Activated naive CD8-positive, alpha-beta T cell (primary cell): ENCODE data around the gene LRRC4C.

Experiments
- H3K27ac Mint-ChIP-seq: one replicate; pipeline ENCODE4 v1.8.0; 2021; ENCODE audit warnings: mixed read lengths
- H3K27me3 Mint-ChIP-seq: one replicate; pipeline ENCODE4 v1.8.0; 2021; ENCODE audit warnings: mixed read lengths
- H3K36me3 Mint-ChIP-seq: one replicate; pipeline ENCODE4 v1.8.0; 2021; ENCODE audit warnings: mixed read lengths
- H3K4me1 Mint-ChIP-seq: one replicate; pipeline ENCODE4 v1.8.0; 2021; ENCODE audit warnings: low read depth, mixed read lengths
- H3K4me3 Mint-ChIP-seq: one replicate; pipeline ENCODE4 v1.8.0; 2021; ENCODE audit warnings: mild to moderate bottlenecking, mixed read lengths
- H3K9me3 Mint-ChIP-seq: one replicate; pipeline ENCODE4 v1.8.0; 2021; ENCODE audit warnings: low read depth, mixed read lengths

The LRRC4C gene

DNA sequence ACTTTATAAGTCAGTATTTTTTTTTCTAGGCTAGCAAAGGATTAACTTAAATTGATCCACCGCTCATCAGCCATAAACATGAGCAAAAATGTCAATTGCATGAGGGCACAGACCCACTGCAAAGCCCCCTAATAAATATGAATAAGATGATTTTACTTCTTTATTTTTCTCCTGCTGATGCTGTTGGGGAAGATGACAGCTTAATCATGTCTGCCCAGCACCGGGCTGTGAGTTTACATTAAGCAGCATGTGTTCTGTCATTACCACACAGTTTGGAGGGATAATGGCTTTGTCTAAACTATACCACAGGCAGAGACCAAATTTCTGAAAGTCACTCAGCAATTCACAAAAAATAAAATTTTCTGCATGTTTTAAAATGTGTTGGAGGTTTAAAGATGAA is 346.3 kb downstream of the LRRC4C start:
- H3K27ac Mint-ChIP-seq: no peak overlapping the region
- H3K4me1 Mint-ChIP-seq: no peaks in the 10 kb centered on the region
- peaks cover 29% of the 10 kb centered on the region for H3K9me3 Mint-ChIP-seq
- no peak overlapping the region for H3K4me3 Mint-ChIP-seq
- no peaks in the 10 kb centered on the region for H3K36me3 Mint-ChIP-seq
- H3K27me3 Mint-ChIP-seq: no peaks in the 10 kb centered on the region

DNA sequence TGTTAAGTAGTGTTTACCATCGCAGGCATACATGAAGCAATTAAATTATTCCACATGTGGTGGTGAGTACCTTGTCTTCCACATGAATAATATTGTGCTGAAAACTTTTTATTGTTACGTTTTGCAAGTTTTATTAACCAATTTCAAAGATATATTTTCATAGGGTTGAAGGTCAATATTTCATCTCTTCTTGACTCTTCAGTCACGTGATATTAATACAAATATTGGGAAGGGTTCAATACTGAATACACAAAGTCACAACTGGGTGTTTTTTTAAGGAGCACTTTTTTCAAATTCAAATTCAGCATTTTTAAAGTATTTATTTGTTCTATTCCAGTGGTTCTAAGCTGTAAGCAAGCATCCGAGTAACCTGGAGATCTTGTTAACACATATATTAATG is 348.9 kb downstream of the LRRC4C start:
- Mint-ChIP-seq H3K4me3 (no peak overlapping the region), H3K4me1 (no peaks in the 10 kb centered on the region), H3K27me3 (no peaks in the 10 kb centered on the region), H3K27ac (no peak overlapping the region), H3K9me3 (peaks cover 25% of the 10 kb centered on the region), H3K36me3 (no peaks in the 10 kb centered on the region)

DNA sequence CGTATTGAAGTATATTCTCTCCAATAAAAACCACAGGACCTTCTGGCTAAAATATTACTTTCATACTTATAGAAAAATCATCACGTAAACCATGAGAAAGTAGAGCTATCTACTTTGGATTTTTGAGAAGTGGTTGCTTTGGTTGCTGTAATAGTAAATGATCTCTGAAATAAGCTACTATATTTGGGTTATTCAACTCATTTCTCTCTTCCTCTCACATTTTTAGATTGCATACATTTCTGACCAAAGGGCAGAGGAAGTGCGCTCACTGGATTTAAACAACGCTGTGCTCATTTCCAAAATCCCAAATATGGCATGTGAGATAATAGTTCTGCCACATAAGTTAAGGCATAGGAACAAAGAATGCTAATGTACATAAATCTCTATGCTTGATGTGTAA is 357.0 kb downstream of the LRRC4C start:
- Mint-ChIP-seq H3K27me3 (no peaks in the 10 kb centered on the region), H3K27ac (no peak overlapping the region), H3K36me3 (no peaks in the 10 kb centered on the region), H3K4me3 (no peak overlapping the region), H3K9me3 (peaks cover 17% of the 10 kb centered on the region), H3K4me1 (no peaks in the 10 kb centered on the region)

DNA sequence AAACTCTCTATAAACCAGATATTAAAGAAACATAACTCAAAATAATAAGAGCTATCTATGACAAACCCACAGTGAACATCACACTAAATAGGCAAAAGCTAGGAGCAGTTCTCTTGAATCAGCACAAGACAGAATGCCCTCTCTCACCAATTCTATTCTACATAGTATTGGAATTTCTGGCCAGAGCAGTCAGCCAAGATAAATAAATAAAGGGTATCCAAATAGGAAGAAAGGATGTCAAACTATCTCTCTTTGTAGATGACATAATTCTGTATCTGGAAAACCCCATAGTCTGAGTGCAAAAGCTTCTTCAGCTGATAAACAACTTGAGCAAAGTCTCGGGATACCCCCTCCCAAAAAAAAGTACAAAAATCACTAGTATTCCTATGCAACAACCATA is 359.8 kb downstream of the LRRC4C start:
- Mint-ChIP-seq H3K9me3 (peaks cover 23% of the 10 kb centered on the region), H3K27me3 (no peaks in the 10 kb centered on the region), H3K4me3 (no peak overlapping the region), H3K27ac (no peak overlapping the region), H3K4me1 (no peaks in the 10 kb centered on the region), H3K36me3 (no peaks in the 10 kb centered on the region)

DNA sequence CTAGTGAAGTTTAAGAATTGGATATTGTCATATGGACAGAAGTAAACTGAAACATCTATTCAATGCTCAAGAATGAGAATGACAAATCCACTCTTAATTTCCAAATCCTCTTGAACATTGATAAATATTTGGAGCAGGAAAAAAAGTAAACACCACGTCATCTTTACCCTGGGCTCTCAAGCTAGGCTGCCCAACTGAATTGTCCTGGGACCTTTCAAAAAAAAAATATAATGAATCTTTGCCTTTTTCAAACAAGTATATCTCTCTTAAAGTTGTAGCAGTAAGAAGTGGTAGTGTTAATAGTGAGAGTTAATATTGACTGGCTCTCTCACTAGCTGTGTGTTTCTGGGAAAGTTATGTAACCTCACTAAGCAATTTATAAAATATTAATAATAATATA is 374.3 kb downstream of the LRRC4C start:
- Mint-ChIP-seq H3K27me3 (no peaks in the 10 kb centered on the region), H3K9me3 (no peaks in the 10 kb centered on the region), H3K4me3 (no peak overlapping the region), H3K36me3 (no peaks in the 10 kb centered on the region), H3K27ac (no peak overlapping the region), H3K4me1 (no peaks in the 10 kb centered on the region)

DNA sequence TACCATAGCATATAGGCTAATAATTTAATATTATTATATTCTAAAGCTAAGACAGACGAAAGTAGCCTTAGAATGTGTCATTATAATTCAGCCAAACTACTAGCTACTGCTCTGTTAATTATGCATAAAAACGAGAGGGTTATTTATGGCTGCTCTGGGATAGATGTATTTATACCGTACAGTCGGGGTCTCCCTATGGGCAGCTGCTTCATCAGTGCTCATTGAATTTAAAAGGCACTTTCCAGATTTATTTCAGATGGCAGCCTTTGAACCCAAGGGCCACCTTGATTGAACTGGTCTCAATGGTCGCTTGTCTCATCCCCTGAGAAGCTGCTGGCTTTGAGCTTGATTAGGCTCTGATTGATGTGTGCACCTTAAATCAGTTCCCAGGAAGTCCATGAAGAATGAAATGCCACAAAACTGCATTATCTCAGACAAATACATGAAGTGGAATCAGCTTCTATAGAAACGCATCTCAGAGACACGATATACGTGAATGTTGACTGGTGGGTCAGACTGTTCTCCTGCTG is 377.6 kb downstream of the LRRC4C start:
- Mint-ChIP-seq H3K9me3 (peaks cover 13% of the 10 kb centered on the region), H3K4me1 (no peaks in the 10 kb centered on the region), H3K27ac (no peak overlapping the region), H3K36me3 (no peaks in the 10 kb centered on the region), H3K4me3 (no peak overlapping the region), H3K27me3 (no peaks in the 10 kb centered on the region)

DNA sequence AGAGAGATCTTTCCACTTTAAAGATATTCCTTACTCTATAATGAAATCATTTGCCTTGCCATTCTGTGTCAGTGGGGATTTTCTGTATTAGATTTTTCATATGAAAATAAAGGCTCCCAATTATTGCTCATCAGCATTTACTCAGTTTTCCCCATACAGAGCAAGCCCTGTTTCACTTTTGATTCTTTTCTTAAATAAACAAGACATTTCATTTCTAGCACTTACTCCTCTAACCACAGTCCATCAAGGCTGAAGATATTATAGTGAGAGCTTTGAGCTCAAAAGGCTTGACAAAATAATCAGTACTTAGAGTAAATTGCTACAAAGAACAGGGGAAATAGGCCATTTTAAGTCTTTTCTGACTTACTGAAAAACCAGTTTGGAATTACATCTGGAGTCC is 385.1 kb downstream of the LRRC4C start:
- Mint-ChIP-seq H3K27ac (no peak overlapping the region), H3K9me3 (peaks cover 29% of the 10 kb centered on the region), H3K36me3 (no peaks in the 10 kb centered on the region), H3K4me1 (no peaks in the 10 kb centered on the region), H3K27me3 (no peaks in the 10 kb centered on the region), H3K4me3 (no peak overlapping the region)

DNA sequence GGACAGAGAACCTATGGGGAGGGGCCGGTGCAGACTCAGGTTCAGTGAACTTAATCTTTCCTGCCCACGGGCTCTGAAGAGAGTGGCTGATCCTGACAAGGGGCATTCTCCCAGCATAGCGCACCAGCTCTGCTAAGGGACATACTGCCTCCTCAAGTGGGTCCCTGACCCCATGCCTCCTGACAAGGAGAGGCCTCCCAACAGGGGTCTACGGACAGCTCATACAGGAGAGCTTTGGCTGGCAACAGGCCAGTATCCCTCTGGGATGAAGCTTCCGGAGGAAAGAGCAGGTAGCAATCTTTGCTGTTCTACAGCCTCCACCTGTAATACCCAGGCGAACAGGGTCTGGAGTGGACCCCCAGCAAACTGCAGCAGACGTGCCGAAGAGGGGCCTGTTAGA is 394.0 kb downstream of the LRRC4C start:
- Mint-ChIP-seq H3K4me1 (no peaks in the 10 kb centered on the region), H3K36me3 (no peaks in the 10 kb centered on the region), H3K27ac (no peak overlapping the region), H3K4me3 (no peak overlapping the region), H3K9me3 (peaks cover 23% of the 10 kb centered on the region), H3K27me3 (no peaks in the 10 kb centered on the region)

DNA sequence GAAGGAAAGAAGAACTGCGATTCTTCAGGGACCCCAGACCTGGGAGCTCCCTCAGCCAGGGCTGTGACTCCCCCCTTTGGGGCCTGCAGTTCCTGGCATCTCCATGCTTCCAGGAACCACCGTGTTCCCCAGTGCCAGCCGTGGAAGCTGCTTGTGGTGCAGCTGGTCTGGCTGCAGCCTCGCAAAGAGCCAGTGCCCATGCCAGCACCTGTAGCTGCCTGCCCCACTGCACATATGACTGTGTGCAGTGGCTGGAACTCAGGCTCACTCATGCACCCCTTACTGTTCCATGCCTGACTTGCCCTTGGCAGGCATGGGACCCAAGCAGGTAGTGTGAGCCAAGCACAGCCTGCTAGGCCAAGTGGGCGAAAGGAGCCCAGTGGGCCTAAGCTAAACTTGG is 401.3 kb downstream of the LRRC4C start:
- no peak overlapping the region for H3K27ac Mint-ChIP-seq
- H3K4me1 Mint-ChIP-seq: no peaks in the 10 kb centered on the region
- H3K9me3 Mint-ChIP-seq: peaks cover 13% of the 10 kb centered on the region
- no peak overlapping the region for H3K4me3 Mint-ChIP-seq
- no peaks in the 10 kb centered on the region for H3K27me3 Mint-ChIP-seq
- H3K36me3 Mint-ChIP-seq: no peaks in the 10 kb centered on the region

DNA sequence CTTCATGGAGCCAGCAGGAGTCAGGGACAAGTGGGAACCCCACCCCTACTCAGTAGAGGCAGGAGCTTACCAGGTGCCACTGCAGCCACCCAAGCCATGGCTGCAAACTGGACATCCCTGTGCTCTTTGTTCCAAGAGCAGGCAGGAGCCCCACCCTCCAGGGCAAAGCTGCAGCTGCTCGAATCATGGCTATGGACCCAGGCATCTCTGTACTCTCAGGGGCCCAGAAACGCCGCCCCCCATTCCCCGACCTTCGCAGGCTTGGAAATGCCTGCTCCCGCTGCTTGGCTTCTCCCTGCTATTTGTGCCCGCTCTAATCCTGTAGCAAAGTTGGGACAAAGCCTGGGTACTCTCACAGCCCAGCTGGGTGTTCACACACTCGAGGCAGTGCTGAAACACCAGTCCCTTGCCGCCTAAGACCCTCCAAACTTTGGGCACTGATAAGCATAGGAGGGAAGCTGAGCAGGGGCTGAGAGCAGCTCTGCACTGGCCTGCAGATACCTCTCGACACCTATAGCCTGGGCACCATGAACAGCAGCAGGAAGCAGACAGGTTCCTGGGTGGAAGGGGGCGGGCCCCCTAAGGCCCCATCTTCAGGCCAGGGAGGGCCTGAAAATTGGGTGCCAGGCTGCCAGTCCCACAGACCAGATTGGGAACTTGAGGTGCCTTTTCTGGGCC is 402.4 kb downstream of the LRRC4C start:
- Mint-ChIP-seq H3K4me3 (no peak overlapping the region), H3K36me3 (no peaks in the 10 kb centered on the region), H3K4me1 (no peaks in the 10 kb centered on the region), H3K27ac (no peak overlapping the region), H3K27me3 (no peaks in the 10 kb centered on the region), H3K9me3 (peaks cover 9% of the 10 kb centered on the region)

DNA sequence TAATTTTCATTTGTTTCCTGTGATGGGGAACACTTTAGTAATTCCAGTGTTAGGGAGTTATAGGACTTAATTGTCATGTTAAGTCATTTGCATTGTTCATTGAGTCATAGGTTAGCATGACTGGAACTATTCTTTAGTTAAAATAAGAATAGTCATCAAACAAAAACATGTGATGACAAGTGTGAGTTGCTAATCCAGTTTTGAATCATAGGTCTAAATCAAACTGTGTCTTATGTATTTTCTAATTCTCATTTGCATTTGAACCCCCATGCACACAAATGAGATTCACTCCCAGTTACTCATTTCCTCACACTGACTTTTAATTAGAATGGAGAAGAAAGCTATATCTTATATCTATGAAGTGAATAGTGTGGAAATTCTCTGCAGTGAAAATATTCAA is 405.6 kb downstream of the LRRC4C start:
- no peaks in the 10 kb centered on the region for H3K9me3 Mint-ChIP-seq
- no peak overlapping the region for H3K27ac Mint-ChIP-seq
- no peaks in the 10 kb centered on the region for H3K36me3 Mint-ChIP-seq
- H3K4me3 Mint-ChIP-seq: no peak overlapping the region
- H3K4me1 Mint-ChIP-seq: no peaks in the 10 kb centered on the region
- H3K27me3 Mint-ChIP-seq: no peaks in the 10 kb centered on the region

DNA sequence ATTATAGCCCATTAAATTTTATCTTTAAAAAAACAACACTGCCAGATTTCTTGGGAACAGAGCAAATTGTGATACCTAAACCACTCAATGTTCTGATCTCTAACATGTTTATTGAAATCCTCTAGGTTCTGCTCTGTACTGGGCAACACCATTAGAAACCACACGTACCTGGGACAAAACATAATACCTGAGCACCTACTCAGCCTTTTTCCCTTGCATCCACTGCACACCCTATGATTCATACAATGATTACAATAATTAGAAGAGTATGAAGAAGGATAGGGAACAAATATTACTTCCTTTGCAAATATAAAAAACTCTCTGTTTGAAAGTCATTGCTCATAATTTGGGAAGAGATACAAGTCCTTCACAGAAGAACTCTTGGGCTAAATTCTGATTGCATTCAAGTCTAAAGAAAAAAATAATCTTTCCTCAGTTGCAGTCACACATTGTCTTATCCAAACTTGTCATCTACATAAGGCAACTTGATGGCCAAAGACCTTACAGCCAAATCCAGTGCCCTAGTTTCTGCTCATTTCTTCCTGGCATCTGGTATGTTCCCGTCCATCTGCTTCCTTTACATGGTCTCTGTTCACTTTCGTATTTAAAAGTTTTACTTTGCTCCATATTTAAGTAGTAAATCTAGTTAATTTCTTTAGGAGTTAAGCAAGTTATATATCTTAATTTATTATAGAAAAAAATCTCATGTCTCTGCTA is 407.4 kb downstream of the LRRC4C start:
- Mint-ChIP-seq H3K4me1 (no peaks in the 10 kb centered on the region), H3K4me3 (no peak overlapping the region), H3K27me3 (no peaks in the 10 kb centered on the region), H3K27ac (no peak overlapping the region), H3K9me3 (peaks cover under 1% of the 10 kb centered on the region), H3K36me3 (no peaks in the 10 kb centered on the region)

DNA sequence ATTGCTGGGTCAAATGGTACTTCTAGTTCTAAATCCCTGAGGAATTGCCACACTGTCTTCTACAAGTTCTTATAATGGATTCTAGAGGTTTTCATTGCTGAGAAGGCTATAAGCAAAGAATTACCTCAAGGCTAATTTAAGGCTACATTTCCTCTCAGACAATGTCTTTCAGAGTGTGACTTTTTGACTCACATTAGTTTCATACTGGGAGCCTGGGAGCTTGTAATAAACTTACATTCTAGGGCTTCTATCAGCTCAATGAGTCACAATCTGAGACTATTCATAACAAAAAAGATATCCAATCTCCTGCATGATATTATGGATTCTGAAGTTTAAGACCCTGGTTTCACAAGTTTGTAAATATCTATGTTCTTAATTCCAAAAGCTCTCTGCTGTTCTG is 408.7 kb downstream of the LRRC4C start:
- Mint-ChIP-seq H3K9me3 (peaks cover 6% of the 10 kb centered on the region), H3K4me1 (no peaks in the 10 kb centered on the region), H3K27me3 (no peaks in the 10 kb centered on the region), H3K27ac (no peak overlapping the region), H3K36me3 (no peaks in the 10 kb centered on the region), H3K4me3 (no peak overlapping the region)

DNA sequence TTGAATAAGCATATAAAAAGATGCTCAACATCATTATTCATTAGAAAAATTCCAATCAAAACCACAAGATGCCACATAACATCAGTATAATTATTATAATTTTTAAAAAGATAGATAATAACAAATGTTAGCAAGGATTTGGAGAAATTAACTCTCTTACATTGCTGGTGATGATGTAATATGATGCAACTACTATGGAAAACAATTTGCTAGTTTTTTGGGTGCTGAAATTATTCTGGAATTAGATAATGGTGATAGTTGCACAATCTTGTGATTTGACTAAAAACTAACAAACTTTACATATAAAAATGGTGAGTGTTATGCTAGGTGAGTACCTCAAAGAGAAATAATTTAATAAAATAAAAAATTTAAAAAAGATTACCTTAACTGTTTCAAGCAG is 412.2 kb downstream of the LRRC4C start:
- H3K9me3 Mint-ChIP-seq: peaks cover 17% of the 10 kb centered on the region
- H3K4me1 Mint-ChIP-seq: no peaks in the 10 kb centered on the region
- no peak overlapping the region for H3K4me3 Mint-ChIP-seq
- H3K36me3 Mint-ChIP-seq: no peaks in the 10 kb centered on the region
- no peaks in the 10 kb centered on the region for H3K27me3 Mint-ChIP-seq
- no peak overlapping the region for H3K27ac Mint-ChIP-seq

DNA sequence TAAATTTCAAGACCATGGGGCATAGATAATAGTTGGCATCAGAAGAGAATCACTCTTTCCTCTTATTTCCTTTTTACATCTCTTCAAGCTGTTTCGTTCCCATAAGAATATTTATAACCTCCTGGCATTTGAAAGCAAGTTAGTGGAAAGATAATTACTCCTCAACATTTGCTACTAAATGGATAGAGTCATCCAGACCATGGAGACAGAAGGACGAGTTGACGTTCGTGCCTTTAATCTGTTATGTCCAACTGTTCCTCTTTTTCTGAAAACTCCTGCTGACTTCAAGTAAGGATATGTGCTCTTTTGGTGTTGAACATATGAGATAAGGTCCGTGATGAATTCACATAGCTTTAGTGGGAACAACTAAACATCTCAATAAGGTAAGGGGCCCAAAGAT is 414.2 kb downstream of the LRRC4C start:
- Mint-ChIP-seq H3K9me3 (peaks cover 25% of the 10 kb centered on the region), H3K27ac (no peak overlapping the region), H3K4me1 (no peaks in the 10 kb centered on the region), H3K4me3 (no peak overlapping the region), H3K36me3 (no peaks in the 10 kb centered on the region), H3K27me3 (no peaks in the 10 kb centered on the region)

DNA sequence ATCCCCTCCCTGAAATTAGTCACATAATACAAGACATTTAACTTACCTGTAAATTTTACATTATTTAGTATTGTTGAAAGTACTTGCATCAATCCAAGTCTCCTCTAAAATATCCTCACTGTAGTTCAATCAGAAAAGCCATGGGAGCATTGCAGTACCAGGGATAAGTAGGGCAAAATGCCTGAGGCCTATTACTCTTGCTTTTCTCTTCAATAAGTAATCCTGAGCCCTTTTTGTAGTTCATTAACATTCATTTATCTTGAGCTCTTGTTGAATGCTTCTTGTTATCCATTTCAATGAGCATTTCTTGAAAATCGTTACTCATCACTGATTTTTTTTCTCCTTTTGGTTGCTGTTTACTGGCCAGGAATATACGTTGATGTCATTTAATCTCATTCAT is 414.7 kb downstream of the LRRC4C start:
- Mint-ChIP-seq H3K36me3 (no peaks in the 10 kb centered on the region), H3K27ac (no peak overlapping the region), H3K4me3 (no peak overlapping the region), H3K27me3 (no peaks in the 10 kb centered on the region), H3K9me3 (peaks cover 25% of the 10 kb centered on the region), H3K4me1 (no peaks in the 10 kb centered on the region)
